ENCODE measurements around the gene F2RL3. TPM values are rescaled to one million over a fixed set of nuclear protein-coding genes. Genes with fewer than 3 reads are reported as not detected.
A peak's percentile ranks its signal among the peaks of the same experiment; 100 is the strongest.

Gene F2RL3
- total RNA-seq, 1 donor from 2014 or later = 0.92 TPM

GRCh38 chr19:16899566-16900075 is 10.8 kb downstream of the F2RL3 start:
- Mint-ChIP-seq H3K4me3 (ENCODE audit: unreplicated experiment) (no peak overlapping the region), H3K9me3 (ENCODE audit: unreplicated experiment) (no peaks in the 10 kb centered on the region), H3K27me3 (ENCODE audit: unreplicated experiment) (peaks cover 8% of the 10 kb centered on the region), H3K36me3 (ENCODE audit: low read depth, unreplicated experiment) (no peaks in the 10 kb centered on the region), H3K27ac (ENCODE audit: unreplicated experiment) (no peak overlapping the region), H3K4me1 (ENCODE audit: unreplicated experiment) (peaks cover 3% of the 10 kb centered on the region)
- peak; percentile 60 for DNase-seq (ENCODE audit: low spot score)
- TF ChIP-seq CTCF (IDR thresholded peaks at IDR 0.05; ENCODE audit: unreplicated experiment) = peak; percentile 56

GRCh38 chr19:16901491-16902175 is 12.8 kb downstream of the F2RL3 start:
- H3K9me3 Mint-ChIP-seq (ENCODE audit: unreplicated experiment) = no peaks in the 10 kb centered on the region
- no peak for TF ChIP-seq CTCF (IDR thresholded peaks at IDR 0.05; ENCODE audit: unreplicated experiment)
- no peak for DNase-seq (ENCODE audit: low spot score)
- H3K4me3 Mint-ChIP-seq (ENCODE audit: unreplicated experiment) = no peak overlapping the region
- H3K4me1 Mint-ChIP-seq (ENCODE audit: unreplicated experiment) = no peaks in the 10 kb centered on the region
- no peaks in the 10 kb centered on the region for H3K36me3 Mint-ChIP-seq (ENCODE audit: low read depth, unreplicated experiment)
- H3K27me3 Mint-ChIP-seq (ENCODE audit: unreplicated experiment) = peaks cover 9% of the 10 kb centered on the region
- H3K27ac Mint-ChIP-seq (ENCODE audit: unreplicated experiment) = no peak overlapping the region

GRCh38 chr19:16902545-16902944 is 13.7 kb downstream of the F2RL3 start:
- Mint-ChIP-seq H3K27me3 (ENCODE audit: unreplicated experiment) (peaks cover 9% of the 10 kb centered on the region), H3K27ac (ENCODE audit: unreplicated experiment) (no peak overlapping the region), H3K9me3 (ENCODE audit: unreplicated experiment) (no peaks in the 10 kb centered on the region), H3K4me1 (ENCODE audit: unreplicated experiment) (no peaks in the 10 kb centered on the region), H3K36me3 (ENCODE audit: low read depth, unreplicated experiment) (no peaks in the 10 kb centered on the region), H3K4me3 (ENCODE audit: unreplicated experiment) (no peak overlapping the region)
- DNase-seq (ENCODE audit: low spot score) = no peak
- no peak for TF ChIP-seq CTCF (IDR thresholded peaks at IDR 0.05; ENCODE audit: unreplicated experiment)

- no peaks in the 10 kb centered on the region for H3K36me3 Mint-ChIP-seq (ENCODE audit: low read depth, unreplicated experiment)
Measured at GRCh38 chr19:16903347-16903746, 14.5 kb downstream of the F2RL3 start.

More at GRCh38 chr19:16903347-16903746, 14.5 kb downstream of the F2RL3 start:
- TF ChIP-seq CTCF (IDR thresholded peaks at IDR 0.05; ENCODE audit: unreplicated experiment) = no peak
- no peaks in the 10 kb centered on the region for H3K4me1 Mint-ChIP-seq (ENCODE audit: unreplicated experiment)
- no peaks in the 10 kb centered on the region for H3K9me3 Mint-ChIP-seq (ENCODE audit: unreplicated experiment)
- no peak overlapping the region for H3K4me3 Mint-ChIP-seq (ENCODE audit: unreplicated experiment)
- no peak for DNase-seq (ENCODE audit: low spot score)
- no peak overlapping the region for H3K27ac Mint-ChIP-seq (ENCODE audit: unreplicated experiment)
- peaks cover 6% of the 10 kb centered on the region for H3K27me3 Mint-ChIP-seq (ENCODE audit: unreplicated experiment)

All from endothelial cell (in vitro differentiated cells).